Measurements from ENCODE around the gene RAI1.

Gene RAI1

GRCh38 chr17:17683710-17684365, 2.6 kb downstream of the RAI1 start:
- H3K4me1 ChIP-seq (ENCODE audit: control insufficient read depth, insufficient read depth, low read length): peaks cover 21% of the 10 kb centered on the region

GRCh38 chr17:17684906-17685774, 3.9 kb downstream of the RAI1 start:
- Histone ChIP-seq H3K4me1 (ENCODE audit: control insufficient read depth, insufficient read depth, low read length) (peaks cover 21% of the 10 kb centered on the region), H3K36me3 (ENCODE audit: control insufficient read depth in 2 of 2, insufficient read depth in 1 of 2, low read length in 2 of 2) (peaks cover 4 to 9% of the 10 kb centered on the region in 2 experiments; a peak in 2 of 3 replicates), H3K27ac (ENCODE audit: extremely low read depth, low read depth, low read length) (no peak overlapping the region; the same call in 1 of the 2 replicates), H3K4me3 (ENCODE audit: low read depth, low read length) (no peak overlapping the region), H3K9me3 (ENCODE audit: control insufficient read depth, insufficient read depth, low read depth, low read length) (no peaks in the 10 kb centered on the region)
- ChIA-PET CTCF (interaction anchor here (0.6 kb wide), 1 partner anchor 350 kb away, joined by 3 read pairs; no protein-coding TSS in a partner anchor), POLR2A (interaction anchor here (0.7 to 4.0 kb wide), 3 partner anchors 8 to 189 kb away, joined by 3 to 45 read pairs (median 5); partner anchors contain the start of gene RASD1)
- no peak for TF ChIP-seq ZNF223 (tag by site-specific recombination; IDR thresholded peaks at IDR 0.05)
- peak; percentile 70; the same call in 1 of the 2 replicates for TF ChIP-seq ZNF449 (tag by site-specific recombination; IDR thresholded peaks at IDR 0.05)
- TF ChIP-seq REST (tag by site-specific recombination; IDR thresholded peaks at IDR 0.05): peak; percentile 73
- 0 out of 2 replicates have a peak, but pooled peaks have one; percentile 39 for TF ChIP-seq ZNF596 (tag by site-specific recombination; IDR thresholded peaks at IDR 0.05)
- no peak for TF ChIP-seq KLF9 (tag by site-specific recombination; IDR thresholded peaks at IDR 0.05; ENCODE audit: low read depth)

More at GRCh38 chr17:17683710-17684365, 2.6 kb downstream of the RAI1 start:
- TF ChIP-seq GLIS1 (tag by site-specific recombination; IDR thresholded peaks at IDR 0.05) (peak; percentile 25; the same call in 1 of the 2 replicates), ZNF121 (tag by site-specific recombination; IDR thresholded peaks at IDR 0.05) (peak; percentile 89), ZNF514 (tag by site-specific recombination; IDR thresholded peaks at IDR 0.05) (no peak), GLIS2 (tag by site-specific recombination; IDR thresholded peaks at IDR 0.05) (peak; percentile 7; the same call in 1 of the 2 replicates), WT1 (tag by site-specific recombination; IDR thresholded peaks at IDR 0.05) (peak; percentile 57)
- POLR2A ChIA-PET: interaction anchor here (0.9 to 4.0 kb wide), 3 partner anchors 10 to 158 kb away, joined by 3 to 45 read pairs (median 8); no protein-coding TSS in a partner anchor
- CTCF ChIA-PET: interaction anchor here (0.6 to 1.7 kb wide), 5 partner anchors 36 to 352 kb away, joined by 3 to 4 read pairs (median 3); no protein-coding TSS in a partner anchor
- no peaks in the 10 kb centered on the region for H3K9me3 ChIP-seq (ENCODE audit: control insufficient read depth, insufficient read depth, low read depth, low read length)
- peak overlapping the region; percentile 96; the same call in 1 of the 2 replicates for H3K27ac ChIP-seq (ENCODE audit: extremely low read depth, low read depth, low read length)
- H3K4me3 ChIP-seq (ENCODE audit: low read depth, low read length): no peak overlapping the region
- H3K36me3 ChIP-seq (ENCODE audit: control insufficient read depth in 2 of 2, insufficient read depth in 1 of 2, low read length in 2 of 2): peaks cover 4 to 9% of the 10 kb centered on the region in 2 experiments; a peak in 2 of 3 replicates

- H3K36me3 ChIP-seq (ENCODE audit: control insufficient read depth in 2 of 2, insufficient read depth in 1 of 2, low read length in 2 of 2): peaks cover 4 to 9% of the 10 kb centered on the region in 2 experiments; a peak in 2 of 3 replicates
- H3K9me3 ChIP-seq (ENCODE audit: control insufficient read depth, insufficient read depth, low read depth, low read length): no peaks in the 10 kb centered on the region
- H3K27ac ChIP-seq (ENCODE audit: extremely low read depth, low read depth, low read length): peak overlapping the region; percentile 34; the same call in 1 of the 2 replicates
- no peak overlapping the region for H3K4me3 ChIP-seq (ENCODE audit: low read depth, low read length)
- ChIA-PET CTCF (no interaction called here), POLR2A (interaction anchor here (0.7 to 1.0 kb wide), 3 partner anchors 136 to 190 kb away, joined by 3 to 5 read pairs (median 3); partner anchors contain the start of gene RASD1)
- H3K4me1 ChIP-seq (ENCODE audit: control insufficient read depth, insufficient read depth, low read length): peaks cover 28% of the 10 kb centered on the region
- TF ChIP-seq ZBTB10 (tag by site-specific recombination; IDR thresholded peaks at IDR 0.05) (0 out of 2 replicates have a peak, but pooled peaks have one; percentile 29), ZNF624 (tag by site-specific recombination; IDR thresholded peaks at IDR 0.05) (no peak), ZNF600 (tag by site-specific recombination; IDR thresholded peaks at IDR 0.05) (peak; percentile 84), ZNF449 (tag by site-specific recombination; IDR thresholded peaks at IDR 0.05) (0 out of 2 replicates have a peak, but pooled peaks have one; percentile 3), KLF17 (tag by site-specific recombination; IDR thresholded peaks at IDR 0.05) (peak; percentile 60; the same call in 1 of the 2 replicates), ZNF843 (tag by site-specific recombination; IDR thresholded peaks at IDR 0.05) (0 out of 2 replicates have a peak, but pooled peaks have one; percentile 20)
These were observed 4.6 kb downstream of the RAI1 start for GRCh38 chr17:17685775-17686291.

Data from HEK293 (cell line).